Measurements from ENCODE around the gene TRIM66. TPM values are rescaled to one million over a fixed set of nuclear protein-coding genes. Genes with fewer than 3 reads are reported as not detected.
A peak's percentile ranks its signal among the peaks of the same experiment; 100 is the strongest.

TRIM66 gene
- total RNA-seq, 1 donor = 4.3 TPM

- no peak for DNase-seq (ENCODE audit: low read depth)
- TF ChIP-seq CTCF (IDR thresholded peaks at IDR 0.05; ENCODE audit: insufficient read depth, low read depth, low read length) = no peak
- H3K4me3 ChIP-seq (ENCODE audit: low read depth, low read length) = no peak overlapping the region
Measured at GRCh38 chr11:8650401-8650990, 32.0 kb downstream of the TRIM66 start.

- DNase-seq (ENCODE audit: low read depth) = peak; percentile 16
Measured at GRCh38 chr11:8649361-8649760, 33.1 kb downstream of the TRIM66 start.

GRCh38 chr11:8646873-8647272 is 35.6 kb downstream of the TRIM66 start:
- no peak for DNase-seq (ENCODE audit: low read depth)
- H3K4me3 ChIP-seq (ENCODE audit: low read depth, low read length) = no peak overlapping the region
- TF ChIP-seq CTCF (IDR thresholded peaks at IDR 0.05; ENCODE audit: insufficient read depth, low read depth, low read length) = no peak

More at GRCh38 chr11:8649361-8649760, 33.1 kb downstream of the TRIM66 start:
- no peak for TF ChIP-seq CTCF (IDR thresholded peaks at IDR 0.05; ENCODE audit: insufficient read depth, low read depth, low read length)
- H3K4me3 ChIP-seq (ENCODE audit: low read depth, low read length) = no peak overlapping the region

GRCh38 chr11:8642196-8642841 is 40.1 kb downstream of the TRIM66 start:
- H3K4me3 ChIP-seq (ENCODE audit: low read depth, low read length) = no peak overlapping the region
- TF ChIP-seq CTCF (IDR thresholded peaks at IDR 0.05; ENCODE audit: insufficient read depth, low read depth, low read length) = no peak
- no peak for DNase-seq (ENCODE audit: low read depth)

- no peak overlapping the region for H3K4me3 ChIP-seq (ENCODE audit: low read depth, low read length)
- no peak for DNase-seq (ENCODE audit: low read depth)
- TF ChIP-seq CTCF (IDR thresholded peaks at IDR 0.05; ENCODE audit: insufficient read depth, low read depth, low read length) = no peak
Measured at GRCh38 chr11:8641332-8641731, 41.1 kb downstream of the TRIM66 start.

GRCh38 chr11:8640267-8640906 is 42.1 kb downstream of the TRIM66 start:
- H3K4me3 ChIP-seq (ENCODE audit: low read depth, low read length) = no peak overlapping the region
- TF ChIP-seq CTCF (IDR thresholded peaks at IDR 0.05; ENCODE audit: insufficient read depth, low read depth, low read length) = no peak
- DNase-seq (ENCODE audit: low read depth) = no peak
